Central memory CD8-positive, alpha-beta T cell (primary cell): ENCODE results near the gene ZNF804A.
"Not testable (repeated sequence)": the region's sequence is repeated elsewhere in the genome, so short reads cannot be mapped to it uniquely, and the experiment has no call there.

Source experiments
- ATAC-seq: fragments of 150-1000 bp; cut with Tn5 transposase; replicated peaks from 2 replicates; pipeline ENCODE4 v1.10.0; 2022; ENCODE audit warnings: mild to moderate bottlenecking, moderate FRiP score, moderate number of reproducible peaks; ENCODE audit not compliant: poor library complexity, severe bottlenecking; ENCODE audit errors: extremely low read depth
- DNase-seq, 2 donors: peaks; one replicate each; pipeline ENCODE4 v3.0.0; 2021; ENCODE audit warnings: low spot score in 2 of 2
- H3K27ac Mint-ChIP-seq: one replicate; pipeline ENCODE4 v1.8.0; 2022; ENCODE audit warnings: low read depth, mild to moderate bottlenecking, moderate library complexity, mixed read lengths
- H3K27me3 Mint-ChIP-seq: one replicate; pipeline ENCODE4 v1.8.0; 2022; ENCODE audit warnings: mixed read lengths
- H3K36me3 Mint-ChIP-seq: one replicate; pipeline ENCODE4 v1.8.0; 2022; ENCODE audit warnings: mild to moderate bottlenecking, moderate library complexity, mixed read lengths; ENCODE audit not compliant: insufficient read depth
- H3K4me1 Mint-ChIP-seq: one replicate; pipeline ENCODE4 v1.8.0; 2022; ENCODE audit warnings: mixed read lengths
- H3K4me3 Mint-ChIP-seq: one replicate; pipeline ENCODE4 v1.8.0; 2022; ENCODE audit warnings: mild to moderate bottlenecking, moderate library complexity, mixed read lengths
- H3K9me3 Mint-ChIP-seq: one replicate; pipeline ENCODE4 v1.8.0; 2022; ENCODE audit warnings: mixed read lengths

ZNF804A gene

DNA sequence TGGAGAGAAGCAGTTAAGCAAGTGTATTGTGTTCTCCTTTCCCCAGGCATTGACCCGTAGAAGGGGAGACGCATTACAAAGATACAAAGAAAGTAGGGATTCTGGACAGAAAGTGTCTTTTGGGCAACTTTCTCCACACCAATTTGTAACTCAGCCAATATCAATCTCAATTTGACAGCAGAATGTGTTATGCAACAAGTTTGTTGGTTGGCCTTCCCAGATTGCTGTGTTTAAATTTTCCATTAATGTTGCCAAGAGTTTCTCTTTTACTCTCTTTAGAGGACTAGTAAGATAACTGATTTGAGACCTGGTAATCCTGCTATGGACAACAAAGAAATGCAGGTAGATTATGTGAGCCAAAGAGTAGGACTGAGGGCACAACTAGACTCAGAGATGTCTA, 279.6 kb downstream of the ZNF804A start:
- Mint-ChIP-seq H3K27ac (no peak overlapping the region), H3K4me3 (no peak overlapping the region)

DNA sequence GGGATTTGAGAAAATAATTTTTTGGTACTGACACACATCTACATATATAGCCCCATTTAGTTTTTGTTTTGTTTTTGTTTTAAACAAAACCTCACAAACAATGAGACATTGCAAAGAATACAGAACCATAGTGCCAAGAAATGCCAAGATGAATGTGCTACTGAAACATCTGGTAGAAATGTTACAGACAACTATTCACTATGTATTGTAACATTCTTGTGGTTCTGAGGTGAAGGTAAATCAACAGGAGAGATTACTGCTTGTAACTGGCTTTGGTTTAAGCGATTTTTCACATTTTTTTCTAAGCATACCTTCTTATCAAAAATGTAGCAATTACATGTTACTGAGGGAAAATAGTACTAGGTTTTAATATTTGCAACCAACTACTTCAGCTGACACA, 281.3 kb downstream of the ZNF804A start:
- Mint-ChIP-seq H3K4me1 (no peaks in the 10 kb centered on the region), H3K4me3 (no peak overlapping the region), H3K27me3 (no peaks in the 10 kb centered on the region), H3K27ac (no peak overlapping the region), H3K36me3 (no peaks in the 10 kb centered on the region), H3K9me3 (peaks cover 10% of the 10 kb centered on the region)
- no peak for DNase-seq
- no peak for ATAC-seq

More for the DNA sequence above, 279.6 kb downstream of the ZNF804A start:
- ATAC-seq (no peak), DNase-seq (no peak)
- H3K27me3 Mint-ChIP-seq: no peaks in the 10 kb centered on the region
- no peaks in the 10 kb centered on the region for H3K36me3 Mint-ChIP-seq
- no peaks in the 10 kb centered on the region for H3K4me1 Mint-ChIP-seq
- H3K9me3 Mint-ChIP-seq: peaks cover 7% of the 10 kb centered on the region

DNA sequence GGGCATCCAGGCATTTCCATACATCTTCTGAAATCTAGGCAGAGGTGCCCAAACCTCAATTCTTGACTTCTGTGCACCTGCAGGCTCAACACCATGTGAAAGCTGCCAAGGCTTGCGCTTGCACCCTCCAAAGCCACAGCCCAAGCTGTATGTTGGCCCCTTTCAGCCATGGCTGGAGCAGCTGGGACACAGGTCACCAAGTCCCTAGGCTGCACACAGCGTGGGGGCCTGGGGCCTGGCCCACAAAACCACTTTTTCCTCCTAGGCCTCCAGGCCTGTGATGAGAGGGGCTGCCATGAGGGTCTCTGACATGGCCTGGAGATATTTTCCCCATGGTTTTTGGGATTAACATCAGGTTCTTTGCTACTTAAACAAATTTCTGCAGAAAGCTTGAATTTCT, 288.3 kb downstream of the ZNF804A start:
- not testable (repeated sequence) for H3K4me3 Mint-ChIP-seq, H3K4me1 Mint-ChIP-seq, H3K36me3 Mint-ChIP-seq, DNase-seq, ATAC-seq, H3K27ac Mint-ChIP-seq, H3K27me3 Mint-ChIP-seq
- H3K9me3 Mint-ChIP-seq: peaks cover 23% of the 10 kb centered on the region

DNA sequence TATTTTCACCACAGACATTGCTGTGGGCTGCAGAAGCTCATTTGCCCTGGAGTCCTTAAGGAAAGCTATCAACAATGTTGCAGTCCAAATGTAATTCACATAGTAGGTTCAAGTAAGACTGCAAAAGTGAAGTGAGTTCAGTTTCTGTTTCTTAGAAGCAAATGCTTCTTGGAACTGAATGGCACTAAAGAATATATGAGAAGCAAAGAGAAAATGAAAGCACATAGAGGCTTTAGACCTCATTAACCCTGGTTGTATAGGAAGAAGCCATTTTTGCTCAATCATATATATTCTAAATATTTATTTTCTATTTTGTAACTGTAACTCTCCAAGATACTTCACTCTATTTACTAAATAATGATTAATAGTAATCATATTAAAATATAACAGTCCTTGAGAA, 292.0 kb downstream of the ZNF804A start:
- H3K4me1 Mint-ChIP-seq: no peaks in the 10 kb centered on the region
- H3K9me3 Mint-ChIP-seq: peaks cover 11% of the 10 kb centered on the region
- peaks cover 1% of the 10 kb centered on the region for H3K36me3 Mint-ChIP-seq
- DNase-seq (no peak), ATAC-seq (no peak)
- no peak overlapping the region for H3K27ac Mint-ChIP-seq
- no peak overlapping the region for H3K4me3 Mint-ChIP-seq
- no peaks in the 10 kb centered on the region for H3K27me3 Mint-ChIP-seq

DNA sequence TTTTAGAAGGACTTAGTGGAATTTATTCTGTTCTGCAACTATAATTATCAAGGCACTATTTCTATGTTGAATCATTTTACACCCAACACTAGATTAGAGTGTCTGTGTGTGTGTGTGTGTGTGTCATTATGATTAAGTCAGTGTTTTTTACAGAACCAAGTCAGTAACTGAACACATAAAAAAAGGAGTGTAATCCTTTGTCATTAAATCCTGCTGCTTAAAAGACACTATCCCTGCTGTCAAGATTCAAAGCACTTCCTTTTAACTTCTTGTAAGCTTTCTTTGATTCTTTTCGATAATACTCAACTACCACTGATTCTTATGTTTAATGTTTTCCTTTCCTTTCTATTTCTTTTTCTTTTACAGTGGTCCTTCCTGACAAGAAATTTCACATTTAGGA, 306.7 kb downstream of the ZNF804A start:
- Mint-ChIP-seq H3K36me3 (no peaks in the 10 kb centered on the region), H3K4me3 (no peak overlapping the region), H3K9me3 (no peaks in the 10 kb centered on the region), H3K4me1 (no peaks in the 10 kb centered on the region), H3K27ac (no peak overlapping the region), H3K27me3 (no peaks in the 10 kb centered on the region)
- ATAC-seq (no peak), DNase-seq (no peak)

DNA sequence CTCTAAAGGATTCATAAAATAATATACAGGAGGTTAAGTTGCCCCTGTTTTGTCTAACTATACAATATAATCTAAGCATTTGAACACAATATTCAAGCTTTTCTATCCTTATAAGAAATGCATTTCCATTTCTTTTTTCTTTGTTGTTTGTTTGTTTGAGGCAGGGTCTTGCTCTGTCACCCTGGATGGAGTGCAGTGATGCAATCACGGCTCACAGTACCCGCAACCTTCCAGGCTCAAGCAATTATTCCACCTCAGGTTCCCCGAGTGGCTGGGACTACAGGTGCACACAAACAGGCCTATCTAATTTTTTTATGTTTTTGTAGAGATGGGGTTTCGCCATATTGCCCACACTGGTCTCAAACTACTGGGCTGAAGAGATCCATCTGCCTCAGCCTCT, 307.8 kb downstream of the ZNF804A start:
- no peak overlapping the region for H3K4me3 Mint-ChIP-seq
- no peak overlapping the region for H3K27ac Mint-ChIP-seq
- no peaks in the 10 kb centered on the region for H3K4me1 Mint-ChIP-seq
- no peaks in the 10 kb centered on the region for H3K27me3 Mint-ChIP-seq
- no peaks in the 10 kb centered on the region for H3K36me3 Mint-ChIP-seq
- H3K9me3 Mint-ChIP-seq: peaks cover 2% of the 10 kb centered on the region
- no peak for DNase-seq
- no peak for ATAC-seq

DNA sequence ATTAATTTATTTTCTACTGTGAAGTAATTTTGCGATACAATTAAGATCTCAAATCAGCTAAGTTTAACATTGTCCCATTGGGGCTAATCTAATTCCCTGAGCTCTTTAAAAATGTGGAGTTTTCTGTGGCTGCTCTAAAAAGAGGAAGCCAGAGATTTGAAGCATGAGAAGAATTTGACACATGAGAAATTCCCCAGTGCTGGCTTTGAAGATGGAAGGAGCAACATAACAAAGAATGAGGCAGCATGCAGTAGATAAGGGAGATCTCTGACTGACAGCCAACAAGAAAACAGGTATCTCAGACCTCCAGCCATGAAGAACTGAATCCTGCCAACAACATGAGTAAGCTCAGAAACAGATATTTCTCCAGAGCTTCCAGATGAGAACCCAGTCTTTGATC, 308.4 kb downstream of the ZNF804A start:
- peaks cover 5% of the 10 kb centered on the region for H3K9me3 Mint-ChIP-seq
- no peak overlapping the region for H3K4me3 Mint-ChIP-seq
- H3K27me3 Mint-ChIP-seq: no peaks in the 10 kb centered on the region
- no peaks in the 10 kb centered on the region for H3K36me3 Mint-ChIP-seq
- no peak for DNase-seq
- H3K27ac Mint-ChIP-seq: no peak overlapping the region
- ATAC-seq: no peak
- no peaks in the 10 kb centered on the region for H3K4me1 Mint-ChIP-seq

DNA sequence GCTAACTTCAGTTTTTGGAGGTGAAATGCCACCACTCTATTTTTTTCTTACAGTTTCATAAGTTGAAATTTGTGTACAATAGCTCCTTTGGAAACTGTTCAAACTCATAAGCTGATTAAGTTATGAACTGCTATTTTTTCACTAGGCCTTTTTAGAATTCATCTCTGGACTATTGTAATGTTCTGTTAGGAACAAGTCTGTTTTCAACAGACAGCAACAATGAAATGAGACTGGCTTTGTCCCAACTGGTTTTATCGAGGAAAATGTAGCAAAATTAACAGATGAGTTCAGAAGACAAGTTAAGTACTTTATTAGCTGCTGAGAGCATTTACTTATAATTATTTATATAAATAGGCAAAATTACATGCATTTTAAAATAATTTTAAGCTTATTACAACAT, 310.6 kb downstream of the ZNF804A start:
- no peaks in the 10 kb centered on the region for H3K4me1 Mint-ChIP-seq
- H3K4me3 Mint-ChIP-seq: no peak overlapping the region
- no peak overlapping the region for H3K27ac Mint-ChIP-seq
- H3K27me3 Mint-ChIP-seq: no peaks in the 10 kb centered on the region
- peaks cover 9% of the 10 kb centered on the region for H3K9me3 Mint-ChIP-seq
- no peaks in the 10 kb centered on the region for H3K36me3 Mint-ChIP-seq
- ATAC-seq (no peak), DNase-seq (no peak)

DNA sequence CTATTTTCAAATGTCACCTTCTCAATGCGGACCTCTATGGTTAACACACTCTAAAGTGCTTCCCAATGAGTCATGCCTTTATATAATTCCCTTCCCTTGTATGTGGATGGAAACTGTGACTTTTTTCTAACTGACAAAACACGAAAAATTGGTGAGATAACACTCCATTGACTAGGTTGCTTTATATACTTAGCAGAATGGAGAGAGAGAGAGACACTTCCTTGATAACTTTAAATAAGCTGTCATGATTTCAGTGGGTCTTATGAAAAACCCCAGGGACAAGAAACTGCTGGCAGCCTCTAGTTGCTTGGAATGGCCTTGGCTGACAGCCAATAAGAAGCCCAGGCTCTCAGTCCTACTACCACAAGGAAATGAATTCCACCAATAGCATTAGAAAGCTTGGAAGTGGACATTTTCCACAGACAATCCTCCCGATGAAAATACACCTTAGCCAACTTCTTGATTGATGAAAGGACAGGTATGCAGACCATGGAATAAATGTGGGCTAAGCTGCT, 322.2 kb downstream of the ZNF804A start:
- no peak overlapping the region for H3K27ac Mint-ChIP-seq
- no peaks in the 10 kb centered on the region for H3K4me1 Mint-ChIP-seq
- DNase-seq (no peak), ATAC-seq (no peak)
- peaks cover 28% of the 10 kb centered on the region for H3K9me3 Mint-ChIP-seq
- H3K36me3 Mint-ChIP-seq: no peaks in the 10 kb centered on the region
- no peaks in the 10 kb centered on the region for H3K27me3 Mint-ChIP-seq
- H3K4me3 Mint-ChIP-seq: no peak overlapping the region

DNA sequence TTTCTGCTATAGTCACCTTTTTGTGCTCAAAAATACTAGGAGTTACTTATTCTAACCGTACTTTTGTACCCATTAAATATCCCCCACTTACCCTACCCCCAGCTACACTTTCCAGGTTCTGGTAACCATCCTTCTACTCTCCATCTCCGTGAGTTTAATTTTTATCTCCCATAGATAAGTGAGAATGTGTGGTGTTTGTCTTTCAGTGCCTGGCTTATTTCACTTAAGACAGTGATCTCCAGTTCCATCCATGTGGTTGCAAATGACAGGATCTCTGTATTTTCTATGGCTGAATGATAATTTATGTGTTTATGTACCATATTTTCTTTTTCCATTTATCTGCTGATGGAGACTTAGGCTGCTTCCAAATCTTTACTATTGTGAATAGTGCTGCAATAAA, 323.3 kb downstream of the ZNF804A start:
- Mint-ChIP-seq H3K36me3 (no peaks in the 10 kb centered on the region), H3K4me3 (no peak overlapping the region), H3K27me3 (no peaks in the 10 kb centered on the region), H3K27ac (no peak overlapping the region), H3K4me1 (no peaks in the 10 kb centered on the region), H3K9me3 (peaks cover 35% of the 10 kb centered on the region)
- DNase-seq (no peak), ATAC-seq (no peak)

DNA sequence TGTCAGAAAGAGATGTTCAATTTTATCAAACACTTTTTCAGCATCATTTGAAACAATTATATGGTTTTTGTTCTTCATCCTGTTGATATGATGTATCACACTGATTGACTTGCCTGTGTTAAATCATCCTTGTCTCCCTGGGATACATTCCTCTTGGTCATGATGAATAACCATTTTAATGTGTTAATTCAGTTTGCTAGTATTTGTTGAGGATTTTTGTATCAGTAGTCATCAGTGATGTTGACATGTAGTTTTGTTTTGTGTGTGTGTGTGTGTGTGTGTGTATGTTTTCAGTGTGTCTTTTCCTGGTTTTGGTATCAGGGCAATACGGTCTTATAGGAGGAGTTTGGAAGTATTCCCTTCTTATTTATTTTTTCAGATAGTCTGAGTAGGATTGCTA, 325.4 kb downstream of the ZNF804A start:
- DNase-seq (no peak), ATAC-seq (no peak)
- Mint-ChIP-seq H3K4me1 (no peaks in the 10 kb centered on the region), H3K27ac (no peak overlapping the region), H3K4me3 (no peak overlapping the region), H3K9me3 (peaks cover 36% of the 10 kb centered on the region), H3K27me3 (no peaks in the 10 kb centered on the region), H3K36me3 (no peaks in the 10 kb centered on the region)

DNA sequence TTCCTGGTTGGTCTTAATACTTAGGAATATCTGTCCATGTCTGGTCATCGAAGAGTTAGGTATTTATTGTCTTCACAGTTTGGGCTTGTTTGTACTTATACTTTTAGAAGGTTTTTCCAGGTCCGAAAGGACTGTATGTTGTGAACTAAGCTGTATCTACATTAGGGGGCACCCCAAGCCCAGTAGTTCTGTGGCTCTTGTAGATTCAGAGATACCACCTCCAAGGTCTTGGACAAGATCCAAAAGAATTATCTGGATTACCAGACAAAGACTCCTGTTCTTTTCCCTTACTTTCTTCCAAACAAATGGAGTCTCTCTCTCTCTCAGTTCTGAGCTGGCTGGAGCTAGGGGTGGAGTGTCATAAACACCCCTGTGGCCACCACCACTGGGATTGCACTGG, 328.7 kb downstream of the ZNF804A start:
- no peak for ATAC-seq
- no peaks in the 10 kb centered on the region for H3K4me1 Mint-ChIP-seq
- H3K9me3 Mint-ChIP-seq: peaks cover 29% of the 10 kb centered on the region
- H3K27ac Mint-ChIP-seq: no peak overlapping the region
- DNase-seq: no peak
- H3K36me3 Mint-ChIP-seq: no peaks in the 10 kb centered on the region
- no peak overlapping the region for H3K4me3 Mint-ChIP-seq
- H3K27me3 Mint-ChIP-seq: no peaks in the 10 kb centered on the region

DNA sequence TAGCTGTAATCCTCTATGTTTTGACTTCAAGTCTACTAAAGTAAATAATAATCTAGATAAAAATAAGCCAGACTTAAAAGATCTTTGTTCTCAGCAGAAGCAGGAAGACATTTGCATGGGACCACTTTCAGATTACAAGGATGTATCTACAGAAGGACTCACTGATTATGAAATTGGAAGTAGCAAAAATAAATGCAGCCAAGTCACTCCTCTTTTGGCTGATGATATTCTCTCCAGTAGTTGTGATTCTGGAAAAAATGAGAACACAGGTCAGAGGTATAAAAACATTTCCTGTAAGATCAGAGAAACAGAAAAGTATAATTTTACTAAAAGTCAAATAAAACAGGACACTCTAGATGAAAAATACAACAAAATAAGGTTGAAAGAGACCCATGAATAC, 338.4 kb downstream of the ZNF804A start:
- ATAC-seq (no peak), DNase-seq (no peak)
- no peaks in the 10 kb centered on the region for H3K4me1 Mint-ChIP-seq
- H3K27me3 Mint-ChIP-seq: no peaks in the 10 kb centered on the region
- peaks cover 22% of the 10 kb centered on the region for H3K9me3 Mint-ChIP-seq
- no peaks in the 10 kb centered on the region for H3K36me3 Mint-ChIP-seq
- H3K4me3 Mint-ChIP-seq: no peak overlapping the region
- no peak overlapping the region for H3K27ac Mint-ChIP-seq
